ENCODE measurements around the gene WDR87. TPM values are rescaled to one million over a fixed set of nuclear protein-coding genes. Genes with fewer than 3 reads are reported as not detected.
A peak's percentile ranks its signal among the peaks of the same experiment; 100 is the strongest.

WDR87 gene
- total RNA-seq, 2 donors from 2014 or later: not detected

- Histone ChIP-seq H3K36me3 (no peaks in the 10 kb centered on the region), H3K4me1 (ENCODE audit: control insufficient read depth in 1 of 2, low read depth in 2 of 2) (peaks cover 12 to 26% of the 10 kb centered on the region in 2 donors), H3K27ac (no peak overlapping the region)
Measured at GRCh38 chr19:37936166-37936565, 29.8 kb upstream of the WDR87 start.

GRCh38 chr19:37935341-37935740, 28.9 kb upstream of the WDR87 start:
- peaks cover 5% of the 10 kb centered on the region for H3K9me3 ChIP-seq
- no peak overlapping the region for H3K4me3 ChIP-seq
- peaks cover 12 to 27% of the 10 kb centered on the region in 2 donors for H3K4me1 ChIP-seq (ENCODE audit: control insufficient read depth in 1 of 2, low read depth in 2 of 2)
- no peak overlapping the region for H3K27ac ChIP-seq
- no peaks in the 10 kb centered on the region for H3K27me3 ChIP-seq (replicated peaks; ENCODE audit: insufficient read depth)
- no peak for ATAC-seq (ENCODE audit: insufficient number of reproducible peaks, low FRiP score, low read depth)
- DNase-seq (ENCODE audit: low spot score): no peak
- TF ChIP-seq CTCF (IDR thresholded peaks at IDR 0.05): no peak
- H3K36me3 ChIP-seq: no peaks in the 10 kb centered on the region

More at GRCh38 chr19:37936166-37936565, 29.8 kb upstream of the WDR87 start:
- Histone ChIP-seq H3K27me3 (replicated peaks; ENCODE audit: insufficient read depth) (no peaks in the 10 kb centered on the region), H3K4me3 (no peak overlapping the region), H3K9me3 (peaks cover 5% of the 10 kb centered on the region)
- no peak for TF ChIP-seq CTCF (IDR thresholded peaks at IDR 0.05)
- DNase-seq (ENCODE audit: low spot score) (no peak), ATAC-seq (ENCODE audit: insufficient number of reproducible peaks, low FRiP score, low read depth) (no peak)

DNA sequence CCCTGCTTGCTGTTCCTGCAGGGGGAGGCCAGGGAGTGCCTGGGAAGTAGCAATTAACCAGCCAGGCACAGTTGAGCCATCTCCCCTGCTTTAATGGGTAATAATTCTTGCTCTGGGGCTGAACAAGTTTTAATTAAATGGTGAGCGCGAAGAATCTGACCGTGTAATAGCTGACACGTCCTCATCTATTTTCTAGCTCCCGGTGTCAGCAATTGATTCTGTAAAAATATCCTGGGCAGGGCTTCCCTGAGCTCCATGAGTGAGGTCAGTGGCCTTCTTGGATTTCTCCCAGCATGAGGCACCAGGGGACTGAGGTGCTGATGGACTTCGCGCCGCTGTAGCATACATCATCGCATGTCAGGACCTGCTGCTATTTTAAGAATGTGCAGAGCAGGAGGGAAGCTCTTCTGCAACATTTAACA, 27.6 kb upstream of the WDR87 start:
- Histone ChIP-seq H3K4me1 (ENCODE audit: control insufficient read depth in 1 of 2, low read depth in 2 of 2) (peaks cover 12 to 27% of the 10 kb centered on the region in 2 donors), H3K27me3 (replicated peaks; ENCODE audit: insufficient read depth) (no peaks in the 10 kb centered on the region), H3K36me3 (no peaks in the 10 kb centered on the region), H3K9me3 (peaks cover 5% of the 10 kb centered on the region), H3K4me3 (no peak overlapping the region), H3K27ac (no peak overlapping the region)
- TF ChIP-seq CTCF (IDR thresholded peaks at IDR 0.05): no peak
- no peak for ATAC-seq (ENCODE audit: insufficient number of reproducible peaks, low FRiP score, low read depth)
- DNase-seq (ENCODE audit: low spot score): no peak

- TF ChIP-seq CTCF (IDR thresholded peaks at IDR 0.05): no peak
- no peaks in the 10 kb centered on the region for H3K36me3 ChIP-seq
- H3K9me3 ChIP-seq: peaks cover 5% of the 10 kb centered on the region
- ATAC-seq (ENCODE audit: insufficient number of reproducible peaks, low FRiP score, low read depth) (no peak), DNase-seq (ENCODE audit: low spot score) (no peak)
- H3K4me1 ChIP-seq (ENCODE audit: control insufficient read depth in 1 of 2, low read depth in 2 of 2): peaks cover 12 to 27% of the 10 kb centered on the region in 2 donors
- H3K4me3 ChIP-seq: no peak overlapping the region
- H3K27me3 ChIP-seq (replicated peaks; ENCODE audit: insufficient read depth): no peaks in the 10 kb centered on the region
- H3K27ac ChIP-seq: peak overlapping the region in 1 of 2 donors; percentile 24
Measured at GRCh38 chr19:37932985-37933936, 26.9 kb upstream of the WDR87 start.

DNA sequence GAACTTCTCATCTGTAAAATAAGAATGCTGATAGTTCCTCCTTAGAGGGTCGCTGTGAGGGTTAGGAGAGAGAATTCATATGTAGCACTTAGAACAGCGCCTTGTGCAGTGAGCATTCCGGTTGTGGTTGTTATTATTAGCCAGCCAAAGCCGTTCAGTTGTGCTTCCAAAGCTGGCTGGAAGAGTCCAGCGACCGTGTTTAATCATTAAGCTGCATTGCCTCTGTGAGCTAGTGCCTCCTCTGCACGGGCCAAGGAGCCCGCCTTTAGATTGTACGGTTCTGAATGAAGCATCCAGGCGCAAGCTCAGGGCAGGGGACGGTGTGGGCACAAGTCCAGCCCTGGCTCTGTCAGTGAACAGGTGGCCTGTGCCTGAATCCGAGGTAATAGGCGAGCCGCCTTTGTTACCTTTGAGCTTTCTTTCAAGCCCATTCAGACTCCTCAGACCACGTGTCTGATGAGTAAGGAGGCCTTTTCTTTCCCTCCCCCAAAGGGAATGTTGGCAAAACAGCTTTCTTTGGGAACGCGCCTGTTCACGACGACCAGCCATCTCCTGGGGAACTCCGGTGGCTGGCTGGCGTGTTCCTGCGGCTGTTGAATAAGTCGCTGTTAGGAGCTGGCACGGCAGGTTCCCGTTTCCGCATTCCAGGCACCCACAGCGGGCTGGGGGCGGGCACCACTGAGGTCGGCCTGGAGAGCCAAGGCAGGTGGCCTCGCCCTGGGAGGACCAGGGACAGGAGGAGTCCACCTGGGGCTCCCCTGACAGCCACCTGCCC, 25.7 kb upstream of the WDR87 start:
- Histone ChIP-seq H3K4me3 (peak overlapping the region; percentile 55), H3K27ac (peak overlapping the region; percentile 22 to 24), H3K27me3 (replicated peaks; ENCODE audit: insufficient read depth) (no peaks in the 10 kb centered on the region), H3K36me3 (no peaks in the 10 kb centered on the region), H3K4me1 (ENCODE audit: control insufficient read depth in 1 of 2, low read depth in 2 of 2) (peaks cover 12 to 27% of the 10 kb centered on the region in 2 donors), H3K9me3 (peaks cover 5% of the 10 kb centered on the region)
- TF ChIP-seq CTCF (IDR thresholded peaks at IDR 0.05): no peak
- DNase-seq (ENCODE audit: low spot score) (peak; percentile 21), ATAC-seq (ENCODE audit: insufficient number of reproducible peaks, low FRiP score, low read depth) (no peak)

Measured in thoracic aorta (tissue), 2 donors.